Thyroid gland (tissue), 4 donors: Measurements from ENCODE around the gene IRF2BPL. TPM values are rescaled to one million over a fixed set of nuclear protein-coding genes. Genes with fewer than 3 reads are reported as not detected.
A peak's percentile ranks its signal among the peaks of the same experiment; 100 is the strongest.

Experiments used
- DNase-seq, 2 donors: peaks; one replicate each; pipeline ENCODE4 v3.0.0-alpha.2; 2019
- H3K27ac ChIP-seq, 3 donors: fragments of 200-600 bp; sonication (generic); 1 replicate in 2 of 3; 2 replicates in 1 of 3; pipeline ENCODE4 v1.5.1; 2016 to 2019; ENCODE audit warnings: mild to moderate bottlenecking in 1 of 3, moderate library complexity in 1 of 3
- H3K27me3 ChIP-seq: fragments of 200-600 bp; sonication (generic); one replicate; pipeline ENCODE4 v1.5.1; 2019
- H3K36me3 ChIP-seq, 2 donors: fragments of 200-600 bp; sonication (generic); one replicate each; pipeline ENCODE4 v1.5.1; 2016 to 2019
- H3K4me1 ChIP-seq, 2 donors: fragments of 200-600 bp; sonication (generic); one replicate each; pipeline ENCODE4 v1.5.1; 2017 to 2019
- H3K4me3 ChIP-seq, 3 donors: fragments of 200-600 bp; sonication (generic); replicated peaks in 1 of 3; 1 replicate in 2 of 3; 2 replicates in 1 of 3; pipeline ENCODE4 v1.5.1; 2016; ENCODE audit warnings: mild to moderate bottlenecking in 1 of 3
- H3K9me3 ChIP-seq: fragments of 200-600 bp; sonication (generic); one replicate; pipeline ENCODE4 v1.5.1; 2017
- CTCF ChIP-seq, 6 experiments: fragments of 200-600 bp in 3 of 6; fragments of 450-650 bp in 3 of 6; sonication (generic) in 3 of 6; IDR thresholded peaks; one replicate each; pipeline ENCODE4 v1.5.1; 2016 to 2019; ENCODE audit warnings: antibody characterized with exemption in 6 of 6, mild to moderate bottlenecking in 2 of 6, inconsistent platforms in 1 of 6, moderate library complexity in 1 of 6
- POLR2A ChIP-seq, 2 donors: fragments of 450-650 bp; IDR thresholded peaks; one replicate each; pipeline ENCODE4 v1.6.1; 2017; ENCODE audit warnings: antibody characterized with exemption in 2 of 2, mild to moderate bottlenecking in 2 of 2, moderate library complexity in 1 of 2
- WGBS, 2 donors: methylation state at CpG; one replicate each; pipeline ENCODE4 v1.1.5; 2017; 5-methylcytosine and 5-hydroxymethylcytosine counted together
- intact Hi-C: fragments of 100-400 bp; cut with DNase I; formaldehyde crosslinking; loops from one replicate; pipeline ENCODE4 v1.15.1; 2023
- total RNA-seq, 4 donors: library from RNA; depleted of rRNA; stranded (reverse); fragments of >200 nt; gene quantifications; one replicate each; pipeline ENCODE4 v1.2.3, GENCODE V29; 2016

The IRF2BPL gene
- total RNA-seq, 4 donors from 2014 or later = 43.9 to 103 (median 78.4) TPM

GRCh38 chr14:77011245-77011644 lies 17.3 kb downstream of the IRF2BPL start:
- no peak for DNase-seq
- Histone ChIP-seq H3K9me3 (no peaks in the 10 kb centered on the region), H3K36me3 (no peaks in the 10 kb centered on the region), H3K4me3 (no peak overlapping the region), H3K4me1 (peaks cover 61 to 72% of the 10 kb centered on the region in 2 donors), H3K27me3 (no peaks in the 10 kb centered on the region), H3K27ac (no peak overlapping the region)
- TF ChIP-seq CTCF (IDR thresholded peaks at IDR 0.05) = no peak
- no peak for TF ChIP-seq POLR2A (IDR thresholded peaks at IDR 0.05)
- WGBS, 2 donors = 84 to 100% methylated on average over 4 of the region's 4 CpGs
- intact Hi-C loops = loop anchor here (5.0 kb wide), 1 partner anchor 34 kb away; no protein-coding TSS in a partner anchor

GRCh38 chr14:77009014-77009413 lies 19.5 kb downstream of the IRF2BPL start:
- intact Hi-C loops = no loop called here
- WGBS, 2 donors = 90 to 91% methylated on average over 3 of the region's 3 CpGs
- Histone ChIP-seq H3K4me1 (peaks cover 69 to 77% of the 10 kb centered on the region in 2 donors), H3K4me3 (no peak overlapping the region), H3K27me3 (no peaks in the 10 kb centered on the region), H3K9me3 (no peaks in the 10 kb centered on the region), H3K27ac (peak overlapping the region; percentile 81 to 97 (median 86)), H3K36me3 (no peaks in the 10 kb centered on the region)
- DNase-seq = no peak
- no peak for TF ChIP-seq CTCF (IDR thresholded peaks at IDR 0.05)
- no peak for TF ChIP-seq POLR2A (IDR thresholded peaks at IDR 0.05)

- intact Hi-C loops = no loop called here
- WGBS, 2 donors = 68 to 80% methylated on average over 4 of the region's 4 CpGs
- DNase-seq = no peak
- TF ChIP-seq POLR2A (IDR thresholded peaks at IDR 0.05) (no peak), CTCF (IDR thresholded peaks at IDR 0.05) (no peak)
- H3K36me3 ChIP-seq = no peaks in the 10 kb centered on the region
- no peak overlapping the region for H3K4me3 ChIP-seq
- no peaks in the 10 kb centered on the region for H3K9me3 ChIP-seq
- peak overlapping the region; percentile 81 to 97 (median 86) for H3K27ac ChIP-seq
- H3K4me1 ChIP-seq = peaks cover 68 to 77% of the 10 kb centered on the region in 2 donors
- no peaks in the 10 kb centered on the region for H3K27me3 ChIP-seq
These were observed 20.0 kb downstream of the IRF2BPL start for GRCh38 chr14:77008541-77008940.

- H3K9me3 ChIP-seq = no peaks in the 10 kb centered on the region
- H3K27ac ChIP-seq = peak overlapping the region; percentile 90 to 97 (median 97)
- H3K36me3 ChIP-seq = no peaks in the 10 kb centered on the region
- intact Hi-C loops = no loop called here
- WGBS, 2 donors = 13% methylated on average over 3 of the region's 3 CpGs
- TF ChIP-seq CTCF (IDR thresholded peaks at IDR 0.05) (no peak), POLR2A (IDR thresholded peaks at IDR 0.05) (peak in 1 of 2 donors; percentile 74)
- no peaks in the 10 kb centered on the region for H3K27me3 ChIP-seq
- no peak overlapping the region for H3K4me3 ChIP-seq
- peak; percentile 99 for DNase-seq
- peaks cover 64 to 75% of the 10 kb centered on the region in 2 donors for H3K4me1 ChIP-seq
These were observed 20.5 kb downstream of the IRF2BPL start for GRCh38 chr14:77007975-77008421.

- intact Hi-C loops = no loop called here
- no peaks in the 10 kb centered on the region for H3K27me3 ChIP-seq
- H3K36me3 ChIP-seq = no peaks in the 10 kb centered on the region
- peak; percentile 57 to 72 for DNase-seq
- peaks cover 59 to 74% of the 10 kb centered on the region in 2 donors for H3K4me1 ChIP-seq
- peak overlapping the region; percentile 90 to 97 (median 97) for H3K27ac ChIP-seq
- TF ChIP-seq POLR2A (IDR thresholded peaks at IDR 0.05) (no peak), CTCF (IDR thresholded peaks at IDR 0.05) (no peak)
- WGBS, 2 donors = 47 to 55% methylated on average over 18 of the region's 18 CpGs
- no peaks in the 10 kb centered on the region for H3K9me3 ChIP-seq
- no peak overlapping the region for H3K4me3 ChIP-seq
These were observed 21.1 kb downstream of the IRF2BPL start for GRCh38 chr14:77007183-77007974.
